Ramos (cell line): ENCODE data around the gene FBXO7.

Source experiments
- in situ Hi-C: fragments of 300-500 bp; cut with MboI; formaldehyde crosslinking; loops from one replicate; pipeline ENCODE4 v1.14.3; 2022; ENCODE audit warnings: low sequenced_read_pairs; ENCODE audit not compliant: unreplicated experiment

Gene FBXO7

DNA sequence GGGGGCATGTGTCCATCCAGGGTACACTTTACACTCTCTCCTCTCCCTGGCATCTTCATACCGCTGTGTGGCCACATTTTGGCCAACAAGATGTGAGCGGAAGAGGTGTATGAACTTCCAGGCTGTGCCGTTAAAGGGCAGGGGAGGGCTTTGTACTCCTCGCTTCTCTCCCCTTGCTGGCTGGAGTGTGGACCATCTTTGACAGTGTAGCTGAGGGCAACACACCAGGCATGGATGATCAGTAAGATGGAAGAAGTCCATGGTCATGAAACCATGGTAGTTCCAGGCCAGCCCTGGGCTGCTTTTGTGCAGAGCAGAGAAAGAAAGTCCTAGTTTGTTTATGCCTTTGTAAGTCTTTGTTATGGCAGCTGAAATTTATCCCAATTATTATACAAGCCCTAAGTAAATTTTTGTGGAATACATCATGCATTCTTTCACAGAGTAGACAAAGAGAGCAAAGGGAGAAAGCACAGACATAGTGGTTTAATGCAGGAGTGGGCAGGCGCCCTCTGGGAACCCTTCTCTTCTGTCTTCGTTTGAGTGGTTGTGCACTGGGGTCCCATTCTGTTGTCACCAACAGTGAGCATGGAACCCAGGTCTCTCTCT lies 70.4 kb downstream of the FBXO7 start:
- in situ Hi-C loops = loop anchor here (25.0 kb wide), 1 partner anchor 667 kb away; no protein-coding TSS in a partner anchor

GRCh38 chr22:32545801-32546200 lies 71.2 kb downstream of the FBXO7 start:
- in situ Hi-C loops = loop anchor here (25.0 kb wide), 1 partner anchor 666 kb away; no protein-coding TSS in a partner anchor

DNA sequence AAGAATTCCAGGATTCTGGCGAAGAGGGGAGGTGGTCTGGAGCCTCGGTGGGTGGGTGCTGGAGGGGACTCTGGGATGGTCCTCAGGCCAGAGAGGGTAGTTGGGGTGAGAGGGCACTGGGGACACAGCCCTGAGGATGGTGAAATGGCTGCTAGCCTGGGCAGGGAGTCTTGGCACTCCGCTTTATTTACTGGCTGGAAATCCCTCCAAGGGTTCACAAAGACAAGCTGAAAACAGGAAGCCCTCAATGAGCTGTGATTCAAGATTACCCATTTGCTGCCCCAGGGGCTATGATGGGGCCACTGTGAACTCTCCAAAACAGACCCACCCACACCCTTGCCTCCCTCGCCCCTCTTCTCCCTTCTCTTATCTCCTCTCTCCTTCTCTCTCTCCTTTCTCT lies 71.9 kb downstream of the FBXO7 start:
- in situ Hi-C loops = loop anchor here (25.0 kb wide), 1 partner anchor 666 kb away; no protein-coding TSS in a partner anchor

DNA sequence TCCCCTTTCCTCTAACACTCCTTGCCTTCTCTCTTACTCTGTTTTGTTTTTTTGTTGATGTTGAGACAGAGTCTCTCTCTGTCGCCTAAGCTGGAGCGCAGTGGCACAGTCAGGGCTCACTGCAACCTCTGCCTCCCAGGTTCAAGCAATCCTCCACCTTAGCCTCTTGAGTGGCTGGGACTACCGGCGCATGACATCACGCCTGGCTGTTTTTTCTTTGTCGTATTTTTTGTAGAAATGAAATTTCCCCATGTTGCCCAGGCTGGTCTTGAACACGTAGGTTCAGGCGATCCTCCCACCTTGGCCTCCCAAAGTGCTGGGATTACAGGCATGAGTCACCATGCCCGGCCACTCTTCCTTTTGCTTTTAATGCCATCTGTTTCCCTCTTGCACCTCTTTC lies 72.3 kb downstream of the FBXO7 start:
- in situ Hi-C loops = loop anchor here (25.0 kb wide), 1 partner anchor 665 kb away; no protein-coding TSS in a partner anchor

DNA sequence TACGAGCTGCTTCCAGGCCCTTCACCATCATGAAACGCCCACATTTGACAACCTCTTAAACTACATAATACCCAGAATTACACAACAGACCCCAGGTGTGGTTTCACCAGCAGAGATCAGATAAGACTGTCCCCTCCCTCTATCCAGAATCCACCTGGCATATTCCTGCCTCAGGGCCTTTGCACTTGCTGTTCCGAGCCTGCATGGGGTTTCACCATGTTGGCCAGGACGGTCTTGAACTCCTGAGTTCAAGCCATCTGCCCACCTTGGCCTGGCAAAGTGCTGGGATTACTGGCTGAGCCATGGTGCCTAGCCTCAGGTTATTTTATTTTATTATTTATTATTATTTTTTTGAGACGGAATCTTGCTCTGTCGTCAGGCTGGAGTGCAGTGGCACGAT lies 73.4 kb downstream of the FBXO7 start:
- in situ Hi-C loops = loop anchor here (25.0 kb wide), 1 partner anchor 664 kb away; no protein-coding TSS in a partner anchor
